ENCODE results near the gene TPGS1. TPM values are rescaled to one million over a fixed set of nuclear protein-coding genes. Genes with fewer than 3 reads are reported as not detected.

The TPGS1 gene
- total and polyA plus RNA-seq, 4 donors: 9.9 to 31.3 (median 27.1) TPM

DNA sequence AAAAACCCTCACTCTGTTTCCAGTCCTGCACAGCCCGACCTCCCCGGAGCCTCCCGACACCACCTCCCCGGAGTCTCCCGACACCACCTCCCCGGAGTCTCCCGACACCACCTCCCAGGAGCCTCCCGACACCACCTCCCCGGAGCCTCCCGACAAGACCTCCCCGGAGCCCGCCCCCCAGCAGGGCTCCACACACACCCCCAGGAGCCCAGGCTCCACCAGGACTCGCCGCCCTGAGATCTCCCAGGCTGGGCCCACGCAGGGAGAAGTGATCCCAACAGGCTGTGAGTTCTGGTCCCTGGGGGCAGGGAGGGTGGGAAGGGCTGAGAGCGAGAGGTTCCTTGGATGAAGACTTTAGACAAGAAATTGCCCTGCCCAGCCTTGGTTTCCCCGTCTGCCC is 5.7 kb upstream of the TPGS1 start:
- H3K4me3 ChIP-seq (ENCODE audit: low read depth, low read length): no peak overlapping the region
- peaks cover 22% of the 10 kb centered on the region for H3K27me3 ChIP-seq (ENCODE audit: control insufficient read depth, insufficient read depth, low read length)
- WGBS (ENCODE audit: insufficient coverage): 77% methylated on average over 13 of the region's 17 CpGs
- H3K27ac ChIP-seq (ENCODE audit: low read depth, low read length): no peak overlapping the region
- no peaks in the 10 kb centered on the region for H3K36me3 ChIP-seq (ENCODE audit: control insufficient read depth, insufficient read depth, low read length)
- H3K9me3 ChIP-seq (ENCODE audit: control insufficient read depth, insufficient read depth, low read length): no peaks in the 10 kb centered on the region
- DNase-seq (ENCODE audit: low read depth in 4 of 6, low spot score in 6 of 6): no peak
- H3K4me1 ChIP-seq (ENCODE audit: control insufficient read depth, insufficient read depth, low read length): peaks cover 12% of the 10 kb centered on the region

GRCh38 chr19:504616-505015 is 2.7 kb upstream of the TPGS1 start:
- 85% methylated on average over 14 of the region's 14 CpGs for WGBS (ENCODE audit: insufficient coverage)
- peaks cover 22% of the 10 kb centered on the region for H3K4me1 ChIP-seq (ENCODE audit: control insufficient read depth, insufficient read depth, low read length)
- H3K27ac ChIP-seq (ENCODE audit: low read depth, low read length): no peak overlapping the region
- no peak overlapping the region for H3K4me3 ChIP-seq (ENCODE audit: low read depth, low read length)
- H3K36me3 ChIP-seq (ENCODE audit: control insufficient read depth, insufficient read depth, low read length): peaks cover 10% of the 10 kb centered on the region
- no peak for DNase-seq (ENCODE audit: low read depth in 4 of 6, low spot score in 6 of 6)
- H3K27me3 ChIP-seq (ENCODE audit: control insufficient read depth, insufficient read depth, low read length): peaks cover 2% of the 10 kb centered on the region
- H3K9me3 ChIP-seq (ENCODE audit: control insufficient read depth, insufficient read depth, low read length): no peaks in the 10 kb centered on the region

- WGBS (ENCODE audit: insufficient coverage): 3% methylated on average over 46 of the region's 48 CpGs
- H3K9me3 ChIP-seq (ENCODE audit: control insufficient read depth, insufficient read depth, low read length): no peaks in the 10 kb centered on the region
- no peaks in the 10 kb centered on the region for H3K27me3 ChIP-seq (ENCODE audit: control insufficient read depth, insufficient read depth, low read length)
- peak in 3 of 6 donors; percentile 81 to 97 (median 88) for DNase-seq (ENCODE audit: low read depth in 4 of 6, low spot score in 6 of 6)
- H3K4me3 ChIP-seq (ENCODE audit: low read depth, low read length): peak overlapping the region; percentile 95
- peaks cover 36% of the 10 kb centered on the region for H3K4me1 ChIP-seq (ENCODE audit: control insufficient read depth, insufficient read depth, low read length)
- peaks cover 30% of the 10 kb centered on the region for H3K36me3 ChIP-seq (ENCODE audit: control insufficient read depth, insufficient read depth, low read length)
- peak overlapping the region; percentile 97 for H3K27ac ChIP-seq (ENCODE audit: low read depth, low read length)
These were observed 652 bp upstream of the TPGS1 start for GRCh38 chr19:506404-507285.

- Histone ChIP-seq H3K4me1 (ENCODE audit: control insufficient read depth, insufficient read depth, low read length) (peaks cover 49% of the 10 kb centered on the region), H3K27ac (ENCODE audit: low read depth, low read length) (no peak overlapping the region), H3K36me3 (ENCODE audit: control insufficient read depth, insufficient read depth, low read length) (peaks cover 46% of the 10 kb centered on the region), H3K4me3 (ENCODE audit: low read depth, low read length) (peak overlapping the region; percentile 95), H3K9me3 (ENCODE audit: control insufficient read depth, insufficient read depth, low read length) (no peaks in the 10 kb centered on the region), H3K27me3 (ENCODE audit: control insufficient read depth, insufficient read depth, low read length) (no peaks in the 10 kb centered on the region)
- DNase-seq (ENCODE audit: low read depth in 4 of 6, low spot score in 6 of 6): no peak
- 59% methylated on average over 31 of the region's 32 CpGs for WGBS (ENCODE audit: insufficient coverage)
These were observed 1.2 kb downstream of the TPGS1 start for GRCh38 chr19:508204-509150.

- H3K9me3 ChIP-seq (ENCODE audit: control insufficient read depth, insufficient read depth, low read length): no peaks in the 10 kb centered on the region
- H3K27ac ChIP-seq (ENCODE audit: low read depth, low read length): peak overlapping the region; percentile 61
- H3K36me3 ChIP-seq (ENCODE audit: control insufficient read depth, insufficient read depth, low read length): peaks cover 64% of the 10 kb centered on the region
- H3K4me1 ChIP-seq (ENCODE audit: control insufficient read depth, insufficient read depth, low read length): peaks cover 49% of the 10 kb centered on the region
- DNase-seq (ENCODE audit: low read depth in 4 of 6, low spot score in 6 of 6): peak in 3 of 6 donors; percentile 43 to 87 (median 82)
- H3K27me3 ChIP-seq (ENCODE audit: control insufficient read depth, insufficient read depth, low read length): no peaks in the 10 kb centered on the region
- no peak overlapping the region for H3K4me3 ChIP-seq (ENCODE audit: low read depth, low read length)
- WGBS (ENCODE audit: insufficient coverage): 14% methylated on average over 16 of the region's 21 CpGs
These were observed 3.4 kb downstream of the TPGS1 start for GRCh38 chr19:510606-511100.

DNA sequence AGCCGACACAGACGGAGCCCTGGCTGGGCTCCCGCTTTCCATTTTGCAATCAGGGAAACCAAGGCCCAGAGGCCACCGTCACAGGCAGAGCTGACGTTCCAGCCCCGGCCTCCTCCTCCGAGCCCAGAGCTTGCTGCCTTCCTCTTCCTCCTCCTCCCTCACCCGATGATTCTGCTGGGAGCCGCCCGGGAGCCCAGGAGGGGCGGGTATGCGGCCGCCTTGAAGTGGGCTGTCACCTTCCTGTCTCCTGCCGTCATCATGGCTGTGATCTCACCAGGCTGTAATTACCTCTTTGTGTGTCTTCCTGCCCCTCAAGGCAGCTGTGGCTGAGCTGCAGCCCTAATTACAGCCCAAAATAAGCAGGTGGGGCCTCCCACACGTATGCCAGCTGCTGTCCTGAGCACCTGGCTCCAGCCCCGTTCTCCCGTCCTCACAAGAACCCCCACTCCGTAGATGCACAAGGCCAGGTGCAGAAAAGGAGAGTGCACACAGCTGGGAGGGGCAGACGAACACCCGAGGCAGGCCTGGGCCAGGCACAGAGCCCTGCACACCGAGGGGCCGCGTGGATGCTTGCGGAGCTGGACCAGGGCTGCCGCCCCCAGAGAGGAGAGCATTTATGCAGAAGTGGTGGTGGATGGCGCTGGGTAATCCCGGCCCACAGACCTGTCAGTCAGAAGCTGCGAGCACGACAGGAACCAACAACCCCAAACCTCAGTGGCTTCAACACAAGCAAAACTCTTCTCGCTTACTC is 4.0 kb downstream of the TPGS1 start:
- peaks cover 47% of the 10 kb centered on the region for H3K4me1 ChIP-seq (ENCODE audit: control insufficient read depth, insufficient read depth, low read length)
- no peaks in the 10 kb centered on the region for H3K27me3 ChIP-seq (ENCODE audit: control insufficient read depth, insufficient read depth, low read length)
- H3K9me3 ChIP-seq (ENCODE audit: control insufficient read depth, insufficient read depth, low read length): no peaks in the 10 kb centered on the region
- no peak overlapping the region for H3K4me3 ChIP-seq (ENCODE audit: low read depth, low read length)
- WGBS (ENCODE audit: insufficient coverage): 49% methylated on average over 18 of the region's 30 CpGs
- H3K36me3 ChIP-seq (ENCODE audit: control insufficient read depth, insufficient read depth, low read length): peaks cover 64% of the 10 kb centered on the region
- peak in 1 of 6 donors; percentile 4 for DNase-seq (ENCODE audit: low read depth in 4 of 6, low spot score in 6 of 6)
- peak overlapping the region; percentile 61 for H3K27ac ChIP-seq (ENCODE audit: low read depth, low read length)

DNA sequence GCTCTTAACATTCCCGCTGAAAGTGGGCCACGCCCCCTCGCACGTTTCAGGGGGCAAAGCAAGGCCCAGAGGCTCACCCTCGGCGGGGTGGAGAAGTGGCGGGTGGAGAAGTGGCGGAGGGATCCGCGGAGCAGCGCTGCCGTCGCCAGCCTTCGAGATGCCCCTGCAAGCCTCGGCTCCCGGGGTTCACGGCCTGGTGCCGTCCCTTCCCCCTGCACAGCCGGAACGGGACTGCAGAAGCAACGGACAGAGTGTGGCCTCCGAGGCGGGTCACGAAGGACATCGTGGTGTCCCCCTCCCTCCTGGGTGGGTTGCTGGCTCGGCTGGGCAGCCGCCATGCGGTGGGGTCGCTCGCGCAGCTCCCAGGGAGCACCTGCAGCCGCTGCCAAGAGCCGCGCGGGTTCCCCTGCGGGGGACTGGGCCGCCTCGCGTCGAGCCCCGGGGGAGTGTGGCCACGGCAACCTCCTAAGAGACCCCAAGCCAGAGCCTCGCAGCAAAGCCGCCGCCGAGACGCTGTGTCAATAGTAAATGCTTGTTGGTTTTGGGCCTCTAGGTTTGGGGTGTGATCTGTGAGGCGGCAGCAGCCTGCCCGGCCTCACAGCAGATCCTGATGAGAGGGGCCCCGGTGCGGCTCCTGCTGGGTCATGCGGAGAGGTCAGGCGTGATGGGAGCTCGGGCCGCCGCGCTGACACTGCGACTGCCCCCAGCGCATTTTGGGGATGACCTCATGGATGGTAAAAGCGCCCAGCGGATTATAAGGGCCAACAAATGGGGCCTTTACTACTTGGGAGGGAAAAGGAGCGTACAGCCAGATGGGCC is 5.5 kb downstream of the TPGS1 start:
- Histone ChIP-seq H3K9me3 (ENCODE audit: control insufficient read depth, insufficient read depth, low read length) (no peaks in the 10 kb centered on the region), H3K36me3 (ENCODE audit: control insufficient read depth, insufficient read depth, low read length) (peaks cover 64% of the 10 kb centered on the region), H3K4me3 (ENCODE audit: low read depth, low read length) (no peak overlapping the region), H3K4me1 (ENCODE audit: control insufficient read depth, insufficient read depth, low read length) (peaks cover 41% of the 10 kb centered on the region), H3K27me3 (ENCODE audit: control insufficient read depth, insufficient read depth, low read length) (no peaks in the 10 kb centered on the region), H3K27ac (ENCODE audit: low read depth, low read length) (no peak overlapping the region)
- DNase-seq (ENCODE audit: low read depth in 4 of 6, low spot score in 6 of 6): peak in 1 of 6 donors; percentile 2
- WGBS (ENCODE audit: insufficient coverage): 30% methylated on average over 62 of the region's 62 CpGs

- no peak for DNase-seq (ENCODE audit: low read depth in 4 of 6, low spot score in 6 of 6)
- peaks cover 35% of the 10 kb centered on the region for H3K4me1 ChIP-seq (ENCODE audit: control insufficient read depth, insufficient read depth, low read length)
- no peaks in the 10 kb centered on the region for H3K9me3 ChIP-seq (ENCODE audit: control insufficient read depth, insufficient read depth, low read length)
- H3K4me3 ChIP-seq (ENCODE audit: low read depth, low read length): no peak overlapping the region
- 77% methylated on average over 10 of the region's 10 CpGs for WGBS (ENCODE audit: insufficient coverage)
- H3K36me3 ChIP-seq (ENCODE audit: control insufficient read depth, insufficient read depth, low read length): peaks cover 64% of the 10 kb centered on the region
- no peaks in the 10 kb centered on the region for H3K27me3 ChIP-seq (ENCODE audit: control insufficient read depth, insufficient read depth, low read length)
- H3K27ac ChIP-seq (ENCODE audit: low read depth, low read length): no peak overlapping the region
These were observed 6.3 kb downstream of the TPGS1 start for GRCh38 chr19:513368-514165.

Measured in spinal cord (tissue), 10 donors.